Osteocyte (in vitro differentiated cells): ENCODE data around the gene DYNC1LI1. TPM values are rescaled to one million over a fixed set of nuclear protein-coding genes. Genes with fewer than 3 reads are reported as not detected.
"Not testable (repeated sequence)": the region's sequence is repeated elsewhere in the genome, so short reads cannot be mapped to it uniquely, and the experiment has no call there.

Experiments used
- DNase-seq: peaks from one replicate; pipeline ENCODE4 v3.0.0; 2021; ENCODE audit warnings: mixed read lengths; ENCODE audit not compliant: unreplicated experiment; ENCODE audit errors: extremely low spot score
- H3K27ac Mint-ChIP-seq: one replicate; pipeline ENCODE4 v1.8.0; 2021; ENCODE audit warnings: mild to moderate bottlenecking, mixed read lengths; ENCODE audit not compliant: unreplicated experiment
- H3K27me3 Mint-ChIP-seq: one replicate; pipeline ENCODE4 v1.8.0; 2021; ENCODE audit warnings: mixed read lengths; ENCODE audit not compliant: unreplicated experiment
- H3K36me3 Mint-ChIP-seq: one replicate; pipeline ENCODE4 v1.8.0; 2021; ENCODE audit warnings: mixed read lengths; ENCODE audit not compliant: unreplicated experiment
- H3K4me1 Mint-ChIP-seq: one replicate; pipeline ENCODE4 v1.8.0; 2021; ENCODE audit warnings: mixed read lengths; ENCODE audit not compliant: unreplicated experiment
- H3K4me3 Mint-ChIP-seq: one replicate; pipeline ENCODE4 v1.8.0; 2021; ENCODE audit warnings: mild to moderate bottlenecking, moderate library complexity, mixed read lengths; ENCODE audit not compliant: unreplicated experiment
- H3K9me3 Mint-ChIP-seq: one replicate; pipeline ENCODE4 v1.8.0; 2021; ENCODE audit warnings: mixed read lengths; ENCODE audit not compliant: unreplicated experiment
- CTCF ChIP-seq: fragments of 200-600 bp; sonication (generic); IDR thresholded peaks from 2 replicates; pipeline ENCODE4 v1.5.0; 2021; ENCODE audit warnings: antibody characterized with exemption, mild to moderate bottlenecking, moderate library complexity
- total RNA-seq: library from RNA; stranded (reverse); gene quantifications from 2 replicates; pipeline ENCODE4 v1.2.1, GENCODE V29; 2021

DYNC1LI1 gene
- total RNA-seq, 1 donor from 2014 or later, result 64.3 TPM

- Mint-ChIP-seq H3K27ac (no peak overlapping the region), H3K36me3 (peaks cover 36% of the 10 kb centered on the region), H3K9me3 (no peaks in the 10 kb centered on the region), H3K27me3 (no peaks in the 10 kb centered on the region), H3K4me1 (no peaks in the 10 kb centered on the region), H3K4me3 (no peak overlapping the region)
- no peak for DNase-seq
- no peak for TF ChIP-seq CTCF
Measured at GRCh38 chr3:32525720-32526119, 44.9 kb downstream of the DYNC1LI1 start.

- TF ChIP-seq CTCF, result no peak
- H3K27me3 Mint-ChIP-seq, result no peaks in the 10 kb centered on the region
- no peak overlapping the region for H3K27ac Mint-ChIP-seq
- H3K9me3 Mint-ChIP-seq, result no peaks in the 10 kb centered on the region
- H3K4me1 Mint-ChIP-seq, result no peaks in the 10 kb centered on the region
- H3K36me3 Mint-ChIP-seq, result peaks cover 27% of the 10 kb centered on the region
- H3K4me3 Mint-ChIP-seq, result no peak overlapping the region
- no peak for DNase-seq
Measured at GRCh38 chr3:32522682-32523081, 48.0 kb downstream of the DYNC1LI1 start.

GRCh38 chr3:32518921-32519320 lies 51.7 kb downstream of the DYNC1LI1 start:
- not testable (repeated sequence) for H3K9me3 Mint-ChIP-seq, H3K27ac Mint-ChIP-seq, H3K4me3 Mint-ChIP-seq, H3K27me3 Mint-ChIP-seq, H3K4me1 Mint-ChIP-seq, DNase-seq
- peaks cover 17% of the 10 kb centered on the region for H3K36me3 Mint-ChIP-seq

GRCh38 chr3:32516751-32517150 lies 53.9 kb downstream of the DYNC1LI1 start:
- H3K4me3 Mint-ChIP-seq, result not testable (repeated sequence)

GRCh38 chr3:32511005-32511404 lies 59.7 kb downstream of the DYNC1LI1 start:
- no peak for DNase-seq

More at GRCh38 chr3:32516751-32517150, 53.9 kb downstream of the DYNC1LI1 start:
- H3K27me3 Mint-ChIP-seq, H3K27ac Mint-ChIP-seq, H3K4me1 Mint-ChIP-seq, H3K9me3 Mint-ChIP-seq, DNase-seq: not testable (repeated sequence)
- peaks cover 13% of the 10 kb centered on the region for H3K36me3 Mint-ChIP-seq

More at GRCh38 chr3:32511005-32511404, 59.7 kb downstream of the DYNC1LI1 start:
- no peak for TF ChIP-seq CTCF
- no peaks in the 10 kb centered on the region for H3K9me3 Mint-ChIP-seq
- no peak overlapping the region for H3K4me3 Mint-ChIP-seq
- peaks cover 8% of the 10 kb centered on the region for H3K4me1 Mint-ChIP-seq
- H3K27ac Mint-ChIP-seq, result no peak overlapping the region
- no peaks in the 10 kb centered on the region for H3K27me3 Mint-ChIP-seq
- H3K36me3 Mint-ChIP-seq, result peaks cover 4% of the 10 kb centered on the region
